ENCODE measurements around the gene EPHA4. TPM values are rescaled to one million over a fixed set of nuclear protein-coding genes. Genes with fewer than 3 reads are reported as not detected.

The EPHA4 gene
- polyA plus RNA-seq, 1 of the 3 experiments (the other 2 are of a cell fraction) = 0.90 TPM

- TF ChIP-seq, protein P1, sequence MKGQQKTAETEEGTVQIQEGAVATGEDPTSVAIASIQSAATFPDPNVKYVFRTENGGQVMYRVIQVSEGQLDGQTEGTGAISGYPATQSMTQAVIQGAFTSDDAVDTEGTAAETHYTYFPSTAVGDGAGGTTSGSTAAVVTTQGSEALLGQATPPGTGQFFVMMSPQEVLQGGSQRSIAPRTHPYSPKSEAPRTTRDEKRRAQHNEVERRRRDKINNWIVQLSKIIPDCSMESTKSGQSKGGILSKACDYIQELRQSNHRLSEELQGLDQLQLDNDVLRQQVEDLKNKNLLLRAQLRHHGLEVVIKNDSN (IDR thresholded peaks at IDR 0.05; ENCODE audit: borderline replicate concordance, low read depth) = no peak
- no peak for TF ChIP-seq TCF12 (IDR thresholded peaks at IDR 0.05)
- TF ChIP-seq RXRA (IDR thresholded peaks at IDR 0.05; ENCODE audit: borderline replicate concordance, low read depth) = no peak
- TF ChIP-seq GABPA (IDR thresholded peaks at IDR 0.05; ENCODE audit: low read depth) = no peak
- no peak for TF ChIP-seq PBX3 (IDR thresholded peaks at IDR 0.05)
- no peak for TF ChIP-seq EZH2phosphoT487 (IDR thresholded peaks at IDR 0.05; ENCODE audit: borderline replicate concordance, low read depth)
- TF ChIP-seq ELF1 (IDR thresholded peaks at IDR 0.05) = no peak
- TF ChIP-seq RFX5 (IDR thresholded peaks at IDR 0.05; ENCODE audit: low read length) = no peak
Measured at GRCh38 chr2:221458578-221458977, 113.5 kb downstream of the EPHA4 start (continued).

DNA sequence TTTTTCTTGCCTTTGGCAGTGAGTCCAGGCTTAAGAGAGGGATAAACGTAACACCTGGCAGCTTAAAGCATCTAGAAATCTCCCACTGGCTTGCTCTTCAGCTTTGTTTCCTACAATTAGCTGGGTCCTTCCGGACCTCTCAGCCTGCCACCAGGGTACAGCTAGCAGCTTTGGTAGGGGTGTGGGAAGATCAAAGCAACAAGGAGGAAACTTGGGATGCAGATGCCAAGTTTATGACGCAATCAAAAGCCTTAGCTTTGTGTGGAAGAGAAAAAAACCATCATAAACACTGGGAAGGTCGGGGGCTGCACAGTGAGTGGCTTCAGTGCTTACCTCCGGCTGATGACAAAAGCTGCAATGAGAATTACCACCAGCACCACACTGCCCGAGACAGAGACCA lies 116.9 kb downstream of the EPHA4 start:
- TF ChIP-seq ELF1 (IDR thresholded peaks at IDR 0.05) = no peak
- TF ChIP-seq, protein P2, sequence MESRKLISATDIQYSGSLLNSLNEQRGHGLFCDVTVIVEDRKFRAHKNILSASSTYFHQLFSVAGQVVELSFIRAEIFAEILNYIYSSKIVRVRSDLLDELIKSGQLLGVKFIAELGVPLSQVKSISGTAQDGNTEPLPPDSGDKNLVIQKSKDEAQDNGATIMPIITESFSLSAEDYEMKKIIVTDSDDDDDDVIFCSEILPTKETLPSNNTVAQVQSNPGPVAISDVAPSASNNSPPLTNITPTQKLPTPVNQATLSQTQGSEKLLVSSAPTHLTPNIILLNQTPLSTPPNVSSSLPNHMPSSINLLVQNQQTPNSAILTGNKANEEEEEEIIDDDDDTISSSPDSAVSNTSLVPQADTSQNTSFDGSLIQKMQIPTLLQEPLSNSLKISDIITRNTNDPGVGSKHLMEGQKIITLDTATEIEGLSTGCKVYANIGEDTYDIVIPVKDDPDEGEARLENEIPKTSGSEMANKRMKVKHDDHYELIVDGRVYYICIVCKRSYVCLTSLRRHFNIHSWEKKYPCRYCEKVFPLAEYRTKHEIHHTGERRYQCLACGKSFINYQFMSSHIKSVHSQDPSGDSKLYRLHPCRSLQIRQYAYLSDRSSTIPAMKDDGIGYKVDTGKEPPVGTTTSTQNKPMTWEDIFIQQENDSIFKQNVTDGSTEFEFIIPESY (IDR thresholded peaks at IDR 0.05; ENCODE audit: borderline replicate concordance, low read depth) = no peak
- no peak for TF ChIP-seq TCF12 (IDR thresholded peaks at IDR 0.05)
- TF ChIP-seq RXRA (IDR thresholded peaks at IDR 0.05; ENCODE audit: borderline replicate concordance, low read depth) = no peak
- TF ChIP-seq EP300 (IDR thresholded peaks at IDR 0.05; ENCODE audit: borderline replicate concordance in 1 of 2, low read depth in 1 of 2, low read length in 1 of 2) = no peak
- no peak for TF ChIP-seq RAD21 (IDR thresholded peaks at IDR 0.05; ENCODE audit: low read length)
- no peak for TF ChIP-seq MXI1 (IDR thresholded peaks at IDR 0.05; ENCODE audit: low read depth, low read length)
- no peak for TF ChIP-seq NRF1 (IDR thresholded peaks at IDR 0.05; ENCODE audit: low read depth, low read length)
- TF ChIP-seq EZH2phosphoT487 (IDR thresholded peaks at IDR 0.05; ENCODE audit: borderline replicate concordance, low read depth) = no peak
- TF ChIP-seq RCOR1 (IDR thresholded peaks at IDR 0.05; ENCODE audit: low read length) = no peak
- TF ChIP-seq SMC3 (IDR thresholded peaks at IDR 0.05; ENCODE audit: low read depth, low read length) = no peak
- TF ChIP-seq FOSL2 (IDR thresholded peaks at IDR 0.05; ENCODE audit: borderline replicate concordance, low read depth) = no peak
- no peak for TF ChIP-seq SIN3A (IDR thresholded peaks at IDR 0.05; ENCODE audit: borderline replicate concordance, low read depth, low read length)
- no peak for TF ChIP-seq YY1 (IDR thresholded peaks at IDR 0.05; ENCODE audit: low read depth)
- TF ChIP-seq TAF1 (IDR thresholded peaks at IDR 0.05; ENCODE audit: borderline replicate concordance, low read depth, low read length) = no peak
- TF ChIP-seq POLR2AphosphoS5 (IDR thresholded peaks at IDR 0.05; ENCODE audit: low read depth, low read length) = no peak
- POLR2A ChIA-PET = no interaction called here
- no peak overlapping the region for H3K4me3 ChIP-seq (ENCODE audit: low read depth in 2 of 2, low read length in 1 of 2)
- no peaks in the 10 kb centered on the region for H3F3A ChIP-seq (replicated peaks; ENCODE audit: insufficient read depth)
- no peak overlapping the region for H3K9ac ChIP-seq
- no peaks in the 10 kb centered on the region for H3K9me3 ChIP-seq
- H3K79me2 ChIP-seq (ENCODE audit: insufficient read depth) = no peaks in the 10 kb centered on the region
- H3K4me1 ChIP-seq (ENCODE audit: control insufficient read depth in 1 of 2, insufficient read depth in 2 of 2, low read depth in 1 of 2, low read length in 1 of 2) = no peaks in the 10 kb centered on the region
- CTCF ChIA-PET = no interaction called here
- H3K4me2 ChIP-seq = no peak overlapping the region
- no peak overlapping the region for H2AFZ ChIP-seq (ENCODE audit: low read depth)
- 5% methylated on average over 6 of the region's 6 CpGs for WGBS (ENCODE audit: low lambda C conversion rate)
- no peaks in the 10 kb centered on the region for H3K36me3 ChIP-seq (replicated peaks in 1 of 2; ENCODE audit: control insufficient read depth in 1 of 2, insufficient read depth in 2 of 2, low read length in 1 of 2)
- DNase-seq = no peak
- no peaks in the 10 kb centered on the region for H3K9me2 ChIP-seq
- no peaks in the 10 kb centered on the region for H3K27me3 ChIP-seq (ENCODE audit: insufficient read depth)
- no peaks in the 10 kb centered on the region for H4K20me1 ChIP-seq (ENCODE audit: insufficient read depth)
- no peak overlapping the region for H3K27ac ChIP-seq (ENCODE audit: low read depth in 2 of 2, low read length in 1 of 2)
